Measurements from ENCODE around the gene OR13G1. TPM values are rescaled to one million over a fixed set of nuclear protein-coding genes. Genes with fewer than 3 reads are reported as not detected.

OR13G1 gene
- total RNA-seq, 1 donor from 2014 or later, result not detected

DNA sequence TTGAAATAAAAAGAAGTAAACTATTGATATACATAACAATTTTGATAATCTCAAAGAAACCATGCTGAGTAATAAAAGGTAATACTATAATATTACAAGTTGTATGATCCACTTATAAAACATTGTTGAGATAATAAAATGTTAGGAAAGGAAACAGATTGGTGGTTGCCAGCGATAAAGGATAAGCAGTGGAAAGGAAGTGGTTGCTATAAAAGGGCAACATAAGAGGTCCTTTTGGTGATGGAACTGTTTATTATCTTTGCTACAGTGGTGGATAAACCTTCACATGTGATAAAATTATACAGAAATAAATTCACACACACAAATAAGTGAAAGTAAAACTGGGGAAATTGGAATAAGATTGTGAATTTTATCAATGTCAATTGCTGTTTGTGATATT lies 21.8 kb upstream of the OR13G1 start:
- no peak overlapping the region for H3K4me3 ChIP-seq
- no peaks in the 10 kb centered on the region for H3K9me3 ChIP-seq
- no peaks in the 10 kb centered on the region for H3K4me1 ChIP-seq
- intact Hi-C loops (cut with DNase I), result no loop called here
- H3K27ac ChIP-seq, result no peak overlapping the region
- no peaks in the 10 kb centered on the region for H3K36me3 ChIP-seq
- TF ChIP-seq POLR2AphosphoS5 (IDR thresholded peaks at IDR 0.05; ENCODE audit: insufficient read depth in 1 of 2, low read depth in 1 of 2) (no peak), POLR2A (IDR thresholded peaks at IDR 0.05) (no peak)
- TF ChIP-seq, protein P1, sequence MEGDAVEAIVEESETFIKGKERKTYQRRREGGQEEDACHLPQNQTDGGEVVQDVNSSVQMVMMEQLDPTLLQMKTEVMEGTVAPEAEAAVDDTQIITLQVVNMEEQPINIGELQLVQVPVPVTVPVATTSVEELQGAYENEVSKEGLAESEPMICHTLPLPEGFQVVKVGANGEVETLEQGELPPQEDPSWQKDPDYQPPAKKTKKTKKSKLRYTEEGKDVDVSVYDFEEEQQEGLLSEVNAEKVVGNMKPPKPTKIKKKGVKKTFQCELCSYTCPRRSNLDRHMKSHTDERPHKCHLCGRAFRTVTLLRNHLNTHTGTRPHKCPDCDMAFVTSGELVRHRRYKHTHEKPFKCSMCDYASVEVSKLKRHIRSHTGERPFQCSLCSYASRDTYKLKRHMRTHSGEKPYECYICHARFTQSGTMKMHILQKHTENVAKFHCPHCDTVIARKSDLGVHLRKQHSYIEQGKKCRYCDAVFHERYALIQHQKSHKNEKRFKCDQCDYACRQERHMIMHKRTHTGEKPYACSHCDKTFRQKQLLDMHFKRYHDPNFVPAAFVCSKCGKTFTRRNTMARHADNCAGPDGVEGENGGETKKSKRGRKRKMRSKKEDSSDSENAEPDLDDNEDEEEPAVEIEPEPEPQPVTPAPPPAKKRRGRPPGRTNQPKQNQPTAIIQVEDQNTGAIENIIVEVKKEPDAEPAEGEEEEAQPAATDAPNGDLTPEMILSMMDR (IDR thresholded peaks at IDR 0.05), result no peak
- no peaks in the 10 kb centered on the region for H3K27me3 ChIP-seq
- DNase-seq (ENCODE audit: extremely low spot score in 2 of 2), result no peak

DNA sequence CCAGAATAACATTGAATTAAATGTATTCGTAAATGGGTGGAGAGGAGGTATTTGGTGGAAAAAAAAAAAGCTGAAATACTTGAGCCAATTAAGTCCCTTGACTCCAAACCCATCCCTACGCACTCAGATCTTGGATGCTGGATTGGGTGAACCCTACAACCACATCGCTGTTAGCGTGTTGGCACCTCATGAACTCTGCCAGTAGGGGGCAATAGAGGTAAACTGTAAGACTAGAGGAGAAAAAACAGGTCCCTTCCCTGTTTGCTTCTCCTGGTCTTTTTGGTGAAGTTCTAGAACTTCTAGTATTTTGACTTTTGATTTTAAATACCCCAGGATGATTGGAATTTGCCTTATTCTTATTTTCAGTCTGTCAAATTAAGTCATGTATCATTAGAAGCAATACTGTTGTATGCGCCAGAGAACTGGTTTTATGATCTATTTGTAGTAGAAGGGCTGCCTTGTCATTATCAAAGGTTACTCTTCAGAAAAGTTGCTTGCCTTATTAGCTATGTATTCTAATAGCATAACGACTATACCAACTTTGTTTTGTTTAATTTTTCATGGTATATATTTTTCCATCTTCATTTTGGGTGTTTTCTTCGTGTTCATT lies 1.9 kb upstream of the OR13G1 start:
- no peaks in the 10 kb centered on the region for H3K27me3 ChIP-seq
- no peak overlapping the region for H3K4me3 ChIP-seq
- intact Hi-C loops (cut with DNase I), result no loop called here
- no peaks in the 10 kb centered on the region for H3K4me1 ChIP-seq
- no peak overlapping the region for H3K27ac ChIP-seq
- H3K9me3 ChIP-seq, result no peaks in the 10 kb centered on the region
- H3K36me3 ChIP-seq, result no peaks in the 10 kb centered on the region
- DNase-seq (ENCODE audit: extremely low spot score in 2 of 2), result no peak
- no peak for TF ChIP-seq POLR2AphosphoS5 (IDR thresholded peaks at IDR 0.05; ENCODE audit: insufficient read depth in 1 of 2, low read depth in 1 of 2)
- no peak for TF ChIP-seq POLR2A (IDR thresholded peaks at IDR 0.05)
- TF ChIP-seq, protein P1 (IDR thresholded peaks at IDR 0.05), result peak in 1 of 3 experiments; percentile 8

DNA sequence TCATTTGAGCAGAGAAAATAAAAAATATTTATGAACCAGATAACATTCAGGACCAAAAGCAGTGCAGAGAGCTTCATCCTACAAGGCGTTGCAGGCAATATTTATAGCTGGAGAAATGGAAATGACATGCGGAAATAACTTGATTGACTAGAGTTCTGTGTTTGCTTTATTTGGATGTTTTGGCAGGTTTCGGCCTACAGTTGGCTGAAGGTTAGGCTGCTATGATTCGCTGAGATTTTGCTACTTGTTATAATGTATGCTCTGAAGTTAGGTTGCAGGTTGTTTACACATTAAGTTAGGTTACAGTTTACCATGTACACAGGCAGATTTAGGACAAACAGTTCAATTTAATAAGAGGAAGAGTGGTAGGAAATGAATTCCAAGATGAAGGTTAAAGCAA lies 632 bp upstream of the OR13G1 start:
- TF ChIP-seq POLR2AphosphoS5 (IDR thresholded peaks at IDR 0.05; ENCODE audit: insufficient read depth in 1 of 2, low read depth in 1 of 2) (no peak), POLR2A (IDR thresholded peaks at IDR 0.05) (no peak)
- TF ChIP-seq, protein P1 (IDR thresholded peaks at IDR 0.05), result no peak
- Histone ChIP-seq H3K4me3 (no peak overlapping the region), H3K9me3 (no peaks in the 10 kb centered on the region), H3K4me1 (no peaks in the 10 kb centered on the region), H3K27me3 (no peaks in the 10 kb centered on the region), H3K36me3 (no peaks in the 10 kb centered on the region), H3K27ac (no peak overlapping the region)
- no peak for DNase-seq (ENCODE audit: extremely low spot score in 2 of 2)
- intact Hi-C loops (cut with DNase I), result no loop called here

DNA sequence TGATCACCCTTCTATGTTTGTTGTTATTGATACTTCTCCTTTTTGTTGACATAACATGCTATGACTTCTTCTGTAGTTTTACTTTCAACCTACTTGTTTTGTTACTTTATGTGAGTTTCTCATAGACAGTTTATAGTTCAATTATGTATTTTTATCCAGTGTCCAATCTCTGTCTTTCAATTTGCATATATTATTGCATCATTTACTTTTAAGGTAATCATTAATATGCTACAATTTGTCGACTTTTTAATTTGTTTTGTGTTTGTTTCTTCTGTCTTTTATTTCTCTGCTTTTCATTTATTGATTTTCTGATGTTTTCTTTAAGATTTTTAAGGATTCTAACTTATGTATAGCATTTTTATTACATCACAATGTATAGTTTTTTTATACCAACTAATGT lies 10.3 kb downstream of the OR13G1 start:
- Histone ChIP-seq H3K27ac (no peak overlapping the region), H3K4me3 (no peak overlapping the region), H3K36me3 (no peaks in the 10 kb centered on the region), H3K4me1 (no peaks in the 10 kb centered on the region), H3K9me3 (no peaks in the 10 kb centered on the region), H3K27me3 (no peaks in the 10 kb centered on the region)
- no peak for DNase-seq (ENCODE audit: extremely low spot score in 2 of 2)
- intact Hi-C loops (cut with DNase I), result no loop called here
- TF ChIP-seq, protein P1 (IDR thresholded peaks at IDR 0.05), result no peak
- TF ChIP-seq POLR2A (IDR thresholded peaks at IDR 0.05), result no peak
- no peak for TF ChIP-seq POLR2AphosphoS5 (IDR thresholded peaks at IDR 0.05; ENCODE audit: insufficient read depth in 1 of 2, low read depth in 1 of 2)

DNA sequence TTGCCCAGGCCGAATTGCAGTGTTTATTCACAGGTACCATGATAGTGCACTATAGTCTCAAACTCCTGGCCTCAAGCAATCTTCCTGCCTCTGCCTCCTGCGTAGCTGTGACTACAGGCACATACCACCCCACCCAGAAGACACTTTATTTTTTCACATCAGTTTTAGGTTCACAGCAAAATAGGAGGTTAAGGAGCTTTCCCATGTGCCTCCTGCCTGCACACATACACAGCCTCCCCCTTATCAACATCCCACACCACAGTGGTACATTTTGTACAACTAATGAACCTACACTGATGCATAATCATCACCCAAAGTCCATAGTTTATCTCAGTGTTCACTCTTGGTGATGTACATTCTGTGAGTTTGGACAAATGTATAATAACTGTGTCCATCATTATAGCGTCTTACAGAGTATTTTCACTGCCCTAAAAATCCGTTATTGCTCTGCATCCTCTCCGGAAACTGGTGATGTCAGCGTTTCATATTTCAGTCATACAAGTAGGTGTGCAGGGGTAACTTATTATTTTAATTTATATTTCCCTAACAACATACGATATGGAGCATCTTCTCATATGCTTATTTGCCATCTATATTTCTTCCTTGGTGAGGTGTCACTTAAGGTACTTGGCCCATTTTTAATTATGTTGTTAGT lies 23.2 kb downstream of the OR13G1 start:
- Histone ChIP-seq H3K4me3 (no peak overlapping the region), H3K4me1 (no peaks in the 10 kb centered on the region), H3K27ac (no peak overlapping the region), H3K36me3 (no peaks in the 10 kb centered on the region), H3K27me3 (no peaks in the 10 kb centered on the region), H3K9me3 (no peaks in the 10 kb centered on the region)
- TF ChIP-seq POLR2AphosphoS5 (IDR thresholded peaks at IDR 0.05; ENCODE audit: insufficient read depth in 1 of 2, low read depth in 1 of 2) (no peak), POLR2A (IDR thresholded peaks at IDR 0.05) (no peak)
- TF ChIP-seq, protein P1 (IDR thresholded peaks at IDR 0.05), result no peak
- no peak for DNase-seq (ENCODE audit: extremely low spot score in 2 of 2)
- intact Hi-C loops (cut with DNase I), result no loop called here
